PFSK-1 (cell line): ENCODE results near the gene CDCA5.

ENCODE experiments used
- POLR2AphosphoS5 ChIP-seq: IDR thresholded peaks from 2 replicates; pipeline ENCODE4 v1.6.1; 2012; ENCODE audit warnings: low read depth, mild to moderate bottlenecking, control low read depth, low read length, moderate library complexity
- REST ChIP-seq, 2 experiments: IDR thresholded peaks; 2 replicates each; pipeline versions ENCODE4 v1.6.1 to v1.8.0; 2011 to 2012; ENCODE audit warnings: low read depth in 2 of 2, low read length in 2 of 2, control low read depth in 1 of 2, inconsistent platforms in 1 of 2, mild to moderate bottlenecking in 1 of 2, moderate library complexity in 1 of 2; ENCODE audit not compliant: insufficient read depth in 1 of 2
- SIN3A ChIP-seq: IDR thresholded peaks from 2 replicates; pipeline ENCODE4 v1.6.1; 2012; ENCODE audit warnings: mild to moderate bottlenecking, low read length, moderate library complexity, borderline replicate concordance; ENCODE audit not compliant: insufficient read depth

- TF ChIP-seq POLR2AphosphoS5 (no peak), REST (IDR thresholded peaks at IDR 0.05; ENCODE audit: insufficient read depth in 1 of 2, low read depth in 2 of 2, low read length in 2 of 2) (no peak), SIN3A (no peak)
Measured at GRCh38 chr11:65059959-65060824, 23.6 kb downstream of the CDCA5 start.
